Omental fat pad (tissue), 4 donors: ENCODE data around the gene TMED7. TPM values are rescaled to one million over a fixed set of nuclear protein-coding genes. Genes with fewer than 3 reads are reported as not detected.

Source experiments
- ATAC-seq: fragments of 150-250 bp; one replicate; pipeline ENCODE4 v1.9.1; 2016; ENCODE audit warnings: mild to moderate bottlenecking, moderate library complexity; ENCODE audit not compliant: low FRiP score
- DNase-seq: peaks from one replicate; pipeline ENCODE4 v3.0.0-alpha.2; 2019; ENCODE audit warnings: low spot score
- CTCF ChIP-seq, 3 donors: fragments of 450-650 bp; IDR thresholded peaks; one replicate each; pipeline ENCODE4 v1.5.1; 2016 to 2017; ENCODE audit warnings: antibody characterized with exemption in 3 of 3, mild to moderate bottlenecking in 3 of 3, moderate library complexity in 2 of 3
- total RNA-seq, 4 donors: library from RNA; depleted of rRNA; stranded (reverse); fragments of >200 nt; gene quantifications; one replicate each; pipeline ENCODE4 v1.1.0, GENCODE V29; 2016

The TMED7 gene
- total RNA-seq, 4 donors from 2014 or later: 73.1 to 88.5 (median 80.3) TPM

GRCh38 chr5:115644046-115644445 is 18.2 kb upstream of the TMED7 start:
- DNase-seq (no peak), ATAC-seq (no peak)
- TF ChIP-seq CTCF (IDR thresholded peaks at IDR 0.05): no peak

GRCh38 chr5:115641948-115642347 is 16.1 kb upstream of the TMED7 start:
- ATAC-seq (no peak), DNase-seq (no peak)
- TF ChIP-seq CTCF (IDR thresholded peaks at IDR 0.05): no peak

- no peak for TF ChIP-seq CTCF (IDR thresholded peaks at IDR 0.05)
- DNase-seq: no peak
- ATAC-seq: no peak
Measured at GRCh38 chr5:115640274-115640673, 14.4 kb upstream of the TMED7 start.

GRCh38 chr5:115639377-115639776 is 13.5 kb upstream of the TMED7 start:
- no peak for TF ChIP-seq CTCF (IDR thresholded peaks at IDR 0.05)
- no peak for ATAC-seq
- no peak for DNase-seq

GRCh38 chr5:115637507-115637906 is 11.7 kb upstream of the TMED7 start:
- no peak for TF ChIP-seq CTCF (IDR thresholded peaks at IDR 0.05)
- DNase-seq (no peak), ATAC-seq (no peak)

GRCh38 chr5:115636008-115636407 is 10.2 kb upstream of the TMED7 start:
- ATAC-seq: no peak
- no peak for TF ChIP-seq CTCF (IDR thresholded peaks at IDR 0.05)
- no peak for DNase-seq

GRCh38 chr5:115634343-115635132 is 8.7 kb upstream of the TMED7 start:
- ATAC-seq (peak; percentile 92), DNase-seq (peak; percentile 96)
- peak in 2 of 3 donors; percentile 75 to 81 for TF ChIP-seq CTCF (IDR thresholded peaks at IDR 0.05)
